ENCODE results near the gene PPAN. TPM values are rescaled to one million over a fixed set of nuclear protein-coding genes. Genes with fewer than 3 reads are reported as not detected.

PPAN gene
- total RNA-seq = 10 to 100 TPM; 36.4 to 42.0 (median 40.3) TPM
- long read RNA-seq, donor 1, transcript PPAN-201 (12 exons, 1,657 nt) = major isoform, 67 of 68 reads
- long read RNA-seq, donor 1, partial matches to known transcripts = 0 of 68 reads
- long read RNA-seq, donor 1, other reads (novel, unspliced or antisense) = 0 of 68 reads
- long read RNA-seq, donor 2, transcript PPAN-201 (12 exons, 1,657 nt) = major isoform, 9 of 11 reads
- long read RNA-seq, donor 2, partial matches to known transcripts = 0 of 11 reads
- long read RNA-seq, donor 2, other reads (novel, unspliced or antisense) = 2 of 11 reads

GRCh38 chr19:10106100-10106936, at the start of gene PPAN:
Gene PPAN (plus strand): TSS chr19:10106362. CDS start chr19:10106395, 33 bp downstream.
- Histone ChIP-seq H3K4me3 (peak within 1 kb of the TSS; percentile 72), H3K4me1 (ENCODE audit: low read depth) (peaks cover 13% of the 10 kb centered on the region), H3K9me3 (no peaks in the 10 kb centered on the region), H3K36me3 (ENCODE audit: low read depth) (peaks cover 14% of the 10 kb centered on the region)
- TF ChIP-seq CTCF (IDR thresholded peaks at IDR 0.05) = no peak
- intact Hi-C loops (cut with DNase I, micrococcal nuclease) = no loop called here
- ATAC-seq (peak; percentile 97), DNase-seq (peak; percentile 97 to 99 (median 98))

- no peak for TF ChIP-seq CTCF (IDR thresholded peaks at IDR 0.05)
- intact Hi-C loops (cut with DNase I, micrococcal nuclease) = no loop called here
These were observed 44.3 kb upstream of the PPAN start for GRCh38 chr19:10061717-10062310.

GRCh38 chr19:10068205-10068604, 38.0 kb upstream of the PPAN start:
- H3K36me3 ChIP-seq (ENCODE audit: low read depth) = no peaks in the 10 kb centered on the region
- H3K9me3 ChIP-seq = no peaks in the 10 kb centered on the region
- no peak overlapping the region for H3K4me3 ChIP-seq
- no peak for DNase-seq
- no peaks in the 10 kb centered on the region for H3K4me1 ChIP-seq (ENCODE audit: low read depth)
- ATAC-seq = no peak
- no peak for TF ChIP-seq CTCF (IDR thresholded peaks at IDR 0.05)
- intact Hi-C loops (cut with DNase I, micrococcal nuclease) = no loop called here

More at GRCh38 chr19:10061717-10062310, 44.3 kb upstream of the PPAN start:
- no peaks in the 10 kb centered on the region for H3K9me3 ChIP-seq
- no peak for ATAC-seq
- no peak overlapping the region for H3K4me3 ChIP-seq
- H3K4me1 ChIP-seq (ENCODE audit: low read depth) = no peaks in the 10 kb centered on the region
- DNase-seq = no peak
- no peaks in the 10 kb centered on the region for H3K36me3 ChIP-seq (ENCODE audit: low read depth)

GRCh38 chr19:10069046-10069445, 37.1 kb upstream of the PPAN start:
- Histone ChIP-seq H3K9me3 (peaks cover 6% of the 10 kb centered on the region), H3K36me3 (ENCODE audit: low read depth) (no peaks in the 10 kb centered on the region), H3K4me3 (no peak overlapping the region), H3K4me1 (ENCODE audit: low read depth) (no peaks in the 10 kb centered on the region)
- intact Hi-C loops (cut with DNase I, micrococcal nuclease) = no loop called here
- DNase-seq (no peak), ATAC-seq (no peak)
- no peak for TF ChIP-seq CTCF (IDR thresholded peaks at IDR 0.05)

GRCh38 chr19:10070730-10071446, 35.3 kb upstream of the PPAN start:
- no peak for ATAC-seq
- no peaks in the 10 kb centered on the region for H3K36me3 ChIP-seq (ENCODE audit: low read depth)
- no peak for TF ChIP-seq CTCF (IDR thresholded peaks at IDR 0.05)
- no peak for DNase-seq
- H3K4me1 ChIP-seq (ENCODE audit: low read depth) = no peaks in the 10 kb centered on the region
- intact Hi-C loops (cut with DNase I, micrococcal nuclease) = no loop called here
- H3K9me3 ChIP-seq = peaks cover 7% of the 10 kb centered on the region
- H3K4me3 ChIP-seq = no peak overlapping the region
